Muscle layer of duodenum (tissue), 2 donors: ENCODE data around the gene TNFAIP8.

ENCODE experiments used
- H3K27ac ChIP-seq: one replicate; pipeline ENCODE4 v1.7.0; 2013; ENCODE audit warnings: mild to moderate bottlenecking, low read length
- H3K27me3 ChIP-seq: one replicate; pipeline ENCODE4 v1.7.0; 2013; ENCODE audit warnings: low read depth, mild to moderate bottlenecking, control low read depth, low read length
- H3K36me3 ChIP-seq, 2 donors: one replicate each; pipeline ENCODE4 v1.7.0; 2013; ENCODE audit warnings: low read length in 2 of 2, control low read depth in 1 of 2, mild to moderate bottlenecking in 1 of 2; ENCODE audit not compliant: insufficient read depth in 2 of 2, control insufficient read depth in 1 of 2
- H3K4me1 ChIP-seq, 2 donors: one replicate each; pipeline ENCODE4 v1.7.0; 2013; ENCODE audit warnings: low read length in 2 of 2, mild to moderate bottlenecking in 2 of 2, control low read depth in 1 of 2, moderate library complexity in 1 of 2; ENCODE audit not compliant: insufficient read depth in 2 of 2, control insufficient read depth in 1 of 2
- H3K4me3 ChIP-seq, 2 donors: one replicate each; pipeline ENCODE4 v1.7.0; 2013; ENCODE audit warnings: low read length in 2 of 2, low read depth in 1 of 2, mild to moderate bottlenecking in 1 of 2
- H3K9me3 ChIP-seq, 2 donors: one replicate each; pipeline ENCODE4 v1.7.0; 2013; ENCODE audit warnings: low read length in 2 of 2, control low read depth in 1 of 2, mild to moderate bottlenecking in 1 of 2; ENCODE audit not compliant: control insufficient read depth in 1 of 2
- donor health status: healthy.

Gene TNFAIP8

GRCh38 chr5:119329666-119330065, 26.2 kb upstream of the TNFAIP8 start:
- H3K4me3 ChIP-seq = no peak overlapping the region
- H3K36me3 ChIP-seq = no peaks in the 10 kb centered on the region
- no peaks in the 10 kb centered on the region for H3K9me3 ChIP-seq
- no peaks in the 10 kb centered on the region for H3K27me3 ChIP-seq
- H3K27ac ChIP-seq = peak overlapping the region; percentile 37
- H3K4me1 ChIP-seq = peaks cover 14 to 43% of the 10 kb centered on the region in 2 donors

- H3K4me3 ChIP-seq = no peak overlapping the region
- no peak overlapping the region for H3K27ac ChIP-seq
- no peaks in the 10 kb centered on the region for H3K9me3 ChIP-seq
- H3K36me3 ChIP-seq = no peaks in the 10 kb centered on the region
- peaks cover 14 to 43% of the 10 kb centered on the region in 2 donors for H3K4me1 ChIP-seq
- H3K27me3 ChIP-seq = no peaks in the 10 kb centered on the region
Observed at GRCh38 chr5:119330367-119331183, 25.2 kb upstream of the TNFAIP8 start.

- H3K27ac ChIP-seq = no peak overlapping the region
- H3K9me3 ChIP-seq = no peaks in the 10 kb centered on the region
- peaks cover 14 to 48% of the 10 kb centered on the region in 2 donors for H3K4me1 ChIP-seq
- no peaks in the 10 kb centered on the region for H3K36me3 ChIP-seq
- no peak overlapping the region for H3K4me3 ChIP-seq
- no peaks in the 10 kb centered on the region for H3K27me3 ChIP-seq
Observed at GRCh38 chr5:119331566-119332095, 24.2 kb upstream of the TNFAIP8 start.

DNA sequence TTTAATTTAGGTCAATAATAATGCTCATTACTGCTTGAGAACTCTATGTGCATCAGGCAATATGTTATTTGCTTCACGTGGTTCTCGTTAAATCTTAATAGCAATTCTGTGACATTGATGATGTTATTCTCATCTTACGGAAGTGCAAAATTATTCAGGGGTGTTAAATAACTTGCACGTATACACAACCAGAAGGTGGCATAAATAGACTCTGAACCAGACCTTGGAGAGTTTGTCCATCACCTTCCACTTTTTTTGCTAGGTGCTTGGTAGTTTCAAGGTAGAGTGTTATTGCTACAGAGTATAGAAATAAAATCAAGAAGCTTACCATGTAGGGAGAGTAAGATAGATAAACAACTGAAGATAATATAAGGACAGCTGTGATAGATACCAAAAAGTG, 23.6 kb upstream of the TNFAIP8 start:
- Histone ChIP-seq H3K36me3 (no peaks in the 10 kb centered on the region), H3K4me1 (peaks cover 17 to 54% of the 10 kb centered on the region in 2 donors), H3K27me3 (no peaks in the 10 kb centered on the region), H3K4me3 (no peak overlapping the region), H3K9me3 (no peaks in the 10 kb centered on the region), H3K27ac (no peak overlapping the region)

DNA sequence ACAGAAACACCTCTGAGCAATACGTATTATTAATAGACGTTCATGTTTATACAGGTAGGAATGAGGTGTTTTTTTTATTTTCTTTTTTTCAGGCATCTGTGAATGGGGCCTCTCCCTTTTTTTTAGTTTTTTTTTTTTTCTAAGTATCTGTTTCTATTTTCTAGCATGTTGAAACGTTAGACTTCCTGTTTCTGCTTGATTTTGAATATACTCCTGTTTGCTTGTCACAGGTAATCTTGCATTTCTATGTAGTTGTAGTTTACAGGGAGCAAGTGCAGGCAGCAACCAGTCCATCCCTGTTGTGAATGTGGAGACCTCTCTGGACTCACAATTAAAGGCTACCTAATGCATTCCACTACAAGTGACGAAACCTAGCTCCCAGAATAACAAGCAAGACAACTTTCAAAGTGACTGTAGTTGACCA, 22.8 kb upstream of the TNFAIP8 start:
- H3K4me1 ChIP-seq = peaks cover 24 to 61% of the 10 kb centered on the region in 2 donors
- H3K27me3 ChIP-seq = no peaks in the 10 kb centered on the region
- no peak overlapping the region for H3K27ac ChIP-seq
- H3K9me3 ChIP-seq = no peaks in the 10 kb centered on the region
- H3K4me3 ChIP-seq = no peak overlapping the region
- H3K36me3 ChIP-seq = no peaks in the 10 kb centered on the region

DNA sequence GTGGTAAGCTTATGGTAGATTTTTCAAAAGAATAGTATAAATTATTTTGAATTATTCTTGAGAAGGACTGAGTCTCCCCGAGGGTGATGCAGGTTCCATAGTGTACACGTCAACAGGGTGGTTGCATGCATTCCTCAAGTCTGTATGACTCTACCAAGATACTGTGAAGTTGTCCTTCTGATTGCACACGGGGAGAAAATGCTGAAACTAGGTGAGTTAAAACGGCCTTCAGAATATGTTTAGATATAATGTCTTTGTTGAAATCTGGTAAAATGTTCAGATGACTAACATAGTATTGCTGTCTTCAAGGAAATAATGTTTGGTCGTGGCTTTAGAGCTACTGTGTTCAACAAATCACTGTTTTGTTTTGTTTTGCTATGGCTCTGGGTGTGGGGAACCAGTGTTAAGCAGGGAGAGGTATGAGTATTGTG, 22.4 kb upstream of the TNFAIP8 start:
- no peaks in the 10 kb centered on the region for H3K9me3 ChIP-seq
- no peak overlapping the region for H3K4me3 ChIP-seq
- peaks cover 20 to 58% of the 10 kb centered on the region in 2 donors for H3K4me1 ChIP-seq
- no peaks in the 10 kb centered on the region for H3K36me3 ChIP-seq
- no peaks in the 10 kb centered on the region for H3K27me3 ChIP-seq
- no peak overlapping the region for H3K27ac ChIP-seq

GRCh38 chr5:119335261-119335677, 20.6 kb upstream of the TNFAIP8 start:
- Histone ChIP-seq H3K4me1 (peaks cover 10 to 40% of the 10 kb centered on the region in 2 donors), H3K27ac (no peak overlapping the region)

DNA sequence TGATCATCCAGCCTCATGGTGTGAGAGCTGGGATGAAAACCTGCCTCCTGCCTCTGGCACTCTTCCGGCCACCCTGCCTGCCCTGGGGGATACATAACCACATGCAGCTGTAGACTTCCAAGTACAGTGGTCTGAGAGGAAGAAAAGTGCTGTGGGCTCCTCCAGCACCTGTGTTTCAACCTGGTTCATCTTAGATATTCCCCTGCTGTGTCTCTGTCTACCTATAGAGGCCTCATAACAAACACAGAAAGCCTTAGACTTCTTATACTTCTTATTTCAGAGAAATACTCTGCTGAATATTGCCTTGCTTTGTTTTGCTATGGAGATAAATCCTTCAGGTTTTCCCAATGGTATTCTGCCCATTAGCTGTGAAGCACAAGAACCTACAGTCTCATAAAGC, 19.6 kb upstream of the TNFAIP8 start:
- Histone ChIP-seq H3K27me3 (no peaks in the 10 kb centered on the region), H3K27ac (no peak overlapping the region), H3K4me1 (peaks cover 10 to 31% of the 10 kb centered on the region in 2 donors), H3K9me3 (no peaks in the 10 kb centered on the region), H3K4me3 (no peak overlapping the region), H3K36me3 (no peaks in the 10 kb centered on the region)

More at GRCh38 chr5:119335261-119335677, 20.6 kb upstream of the TNFAIP8 start:
- no peaks in the 10 kb centered on the region for H3K9me3 ChIP-seq
- no peaks in the 10 kb centered on the region for H3K27me3 ChIP-seq
- no peaks in the 10 kb centered on the region for H3K36me3 ChIP-seq
- peak overlapping the region in 1 of 2 donors; percentile 2 for H3K4me3 ChIP-seq

DNA sequence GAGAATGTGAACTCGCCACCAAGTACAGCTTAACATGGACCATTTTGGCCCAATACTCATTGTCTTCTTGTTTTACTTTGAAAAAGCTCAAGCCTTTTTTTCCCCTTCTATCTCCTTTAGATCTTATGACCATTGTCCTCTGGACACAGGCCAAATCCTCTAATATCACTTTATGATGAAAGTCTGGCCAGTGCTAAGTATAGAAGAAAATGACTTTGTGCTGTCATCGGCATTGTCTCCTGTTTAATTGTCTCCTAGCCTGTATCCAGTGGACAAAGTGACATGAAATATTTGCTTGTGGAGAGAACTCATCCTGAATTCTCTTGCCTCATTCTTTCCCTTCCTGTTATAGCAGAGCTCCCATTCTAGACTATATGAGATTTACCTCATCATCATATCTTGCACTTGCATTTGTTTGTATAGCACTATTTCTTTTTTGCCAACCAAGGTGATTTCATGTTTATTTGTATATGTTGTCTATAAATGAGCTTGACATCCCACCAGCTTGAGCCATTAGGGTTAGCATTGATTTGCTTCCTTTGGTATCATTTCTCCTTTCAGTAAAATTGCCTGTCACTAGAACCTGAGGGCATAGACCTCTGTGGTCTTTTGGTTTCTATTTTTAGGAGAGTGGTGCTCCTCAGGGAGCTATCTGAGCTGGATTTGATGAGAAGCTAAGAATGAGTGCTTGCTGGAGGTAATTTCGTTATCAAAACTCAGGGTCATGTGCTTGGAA, 18.8 kb upstream of the TNFAIP8 start:
- H3K4me1 ChIP-seq = peaks cover 10 to 31% of the 10 kb centered on the region in 2 donors
- no peaks in the 10 kb centered on the region for H3K27me3 ChIP-seq
- H3K27ac ChIP-seq = no peak overlapping the region
- H3K36me3 ChIP-seq = no peaks in the 10 kb centered on the region
- no peak overlapping the region for H3K4me3 ChIP-seq
- no peaks in the 10 kb centered on the region for H3K9me3 ChIP-seq

- Histone ChIP-seq H3K36me3 (no peaks in the 10 kb centered on the region), H3K4me1 (peaks cover 18 to 37% of the 10 kb centered on the region in 2 donors), H3K4me3 (no peak overlapping the region), H3K27ac (no peak overlapping the region), H3K27me3 (no peaks in the 10 kb centered on the region), H3K9me3 (no peaks in the 10 kb centered on the region)
Observed at GRCh38 chr5:119338326-119338946, 17.4 kb upstream of the TNFAIP8 start.

DNA sequence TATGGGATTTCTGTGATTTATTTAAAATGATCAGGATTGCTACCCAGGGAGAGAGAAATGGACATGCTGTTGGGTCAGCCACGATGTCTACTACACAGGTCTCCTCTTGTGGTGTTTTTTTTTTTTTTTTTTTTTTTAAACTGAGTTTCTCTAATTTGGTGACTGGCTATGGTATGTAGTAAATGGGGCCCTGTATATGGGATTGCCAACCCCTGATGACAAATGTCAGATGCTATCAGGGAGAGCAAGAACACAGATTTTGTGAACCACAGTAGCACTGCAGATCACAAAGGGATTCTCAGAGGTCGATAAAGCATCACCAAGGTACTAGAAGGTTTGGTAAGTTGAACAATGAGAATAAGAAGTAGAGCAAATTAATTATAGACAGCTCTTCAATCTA, 16.5 kb upstream of the TNFAIP8 start:
- Histone ChIP-seq H3K4me1 (peaks cover 23 to 45% of the 10 kb centered on the region in 2 donors), H3K4me3 (no peak overlapping the region), H3K36me3 (no peaks in the 10 kb centered on the region), H3K9me3 (no peaks in the 10 kb centered on the region), H3K27ac (no peak overlapping the region), H3K27me3 (no peaks in the 10 kb centered on the region)
